HepG2 (cell line): ENCODE data around the gene NATD1. TPM values are rescaled to one million over a fixed set of nuclear protein-coding genes. Genes with fewer than 3 reads are reported as not detected.

Experiments
- ATAC-seq: fragments of 200-7000 bp; cut with Tn5 transposase; 3 replicates; pipeline ENCODE4 v1.9.1; 2020; ENCODE audit warnings: mild to moderate bottlenecking, moderate library complexity
- BruUV-seq: library from RNA; stranded (reverse); fragments of 400-500 nt; replicated peaks from 2 replicates; lab custom pipeline; 2021; lab: Mats Ljungman, UMichigan
- CTCF ChIA-PET: fragments of 300-600 bp; formaldehyde crosslinking; extraction: SDS; loops from one replicate; lab custom pipeline; 2021; ENCODE audit warnings: low total read pairs, inconsistent platforms, low intra/inter-chr PET ratio; lab: Yijun Ruan, JAX
- POLR2A ChIA-PET: fragments of 350-600 bp; sonication (Branson Sonifier 250); formaldehyde crosslinking; loops from one replicate; lab custom pipeline; 2020; ENCODE audit warnings: antibody characterized with exemption, inconsistent platforms; lab: Yijun Ruan, JAX
- DNase-seq: peaks from one replicate; pipeline ENCODE4 v3.0.0-alpha.2; 2015; ENCODE audit warnings: low spot score
- FAIRE-seq: peaks from 3 replicates; lab custom pipeline; 2011; peaks lifted over from hg19 to GRCh38; lab: Jason Lieb, UNC
- H2AFZ ChIP-seq: one replicate; pipeline ENCODE4 v1.6.1; 2011; ENCODE audit warnings: low read length, inconsistent platforms
- H3K27ac ChIP-seq: fragments of 300-600 bp; 3 replicates; pipeline ENCODE4 v1.8.0; 2011; ENCODE audit warnings: mixed run types, mild to moderate bottlenecking, mixed read lengths, low read length, inconsistent platforms; ENCODE audit not compliant: insufficient read depth; ENCODE audit errors: extremely low read length
- H3K27me3 ChIP-seq, 2 experiments: fragments of 200-600 bp in 1 of 2; 2 replicates in 1 of 2; 3 replicates in 1 of 2; pipeline versions ENCODE4 v1.6.0 to v1.8.0; 2011; ENCODE audit warnings: low read length in 2 of 2, mild to moderate bottlenecking in 2 of 2, moderate library complexity in 2 of 2, inconsistent platforms in 1 of 2; ENCODE audit not compliant: insufficient read depth in 2 of 2, control insufficient read depth in 1 of 2
- H3K36me3 ChIP-seq, 2 experiments: fragments of 200-600 bp in 1 of 2; replicated peaks in 1 of 2; 2 replicates in 1 of 2; 3 replicates in 1 of 2; pipeline versions ENCODE4 v1.5.1 to v1.8.0; 2011; ENCODE audit warnings: low read length in 2 of 2, inconsistent platforms in 1 of 2; ENCODE audit not compliant: insufficient read depth in 2 of 2, control insufficient read depth in 1 of 2
- H3K4me1 ChIP-seq: 2 replicates; pipeline ENCODE4 v1.5.1; 2012; ENCODE audit warnings: low read length, inconsistent platforms; ENCODE audit not compliant: insufficient read depth
- H3K4me2 ChIP-seq: 2 replicates; pipeline ENCODE4 v1.6.0; 2011; ENCODE audit warnings: low read depth, low read length, inconsistent platforms
- H3K4me3 ChIP-seq, 3 experiments: fragments of 200-600 bp in 1 of 3; sonication (generic), shearing (Covaris generic) in 1 of 3; replicated peaks in 1 of 3; 2 replicates each; pipeline ENCODE4 v1.5.1; 2011 to 2016; ENCODE audit warnings: low read length in 3 of 3, inconsistent platforms in 2 of 3, low read depth in 2 of 3, mild to moderate bottlenecking in 2 of 3, control low read depth in 1 of 3, mixed read lengths in 1 of 3; ENCODE audit not compliant: insufficient read depth in 1 of 3
- H3K79me2 ChIP-seq: one replicate; pipeline ENCODE4 v1.6.1; 2011; ENCODE audit warnings: low read length, inconsistent platforms; ENCODE audit not compliant: insufficient read depth
- H3K9ac ChIP-seq: 2 replicates; pipeline ENCODE4 v1.6.0; 2011; ENCODE audit warnings: mild to moderate bottlenecking, low read depth, low read length, inconsistent platforms; ENCODE audit not compliant: insufficient read depth
- H3K9me3 ChIP-seq: 2 replicates; pipeline ENCODE4 v1.5.1; 2012; ENCODE audit warnings: mild to moderate bottlenecking, low read length
- H4K20me1 ChIP-seq: 2 replicates; pipeline ENCODE4 v1.6.0; 2011; ENCODE audit warnings: inconsistent platforms, mild to moderate bottlenecking, low read length, moderate library complexity; ENCODE audit not compliant: insufficient read depth
- ZNF121 ChIP-seq: sonication (generic); formaldehyde crosslinking; IDR thresholded peaks from 2 replicates; pipeline ENCODE4 v1.5.0; 2020; ENCODE audit warnings: mild to moderate bottlenecking, missing genetic modification reagents
- ZNF33B ChIP-seq: sonication (generic); formaldehyde crosslinking; IDR thresholded peaks from 2 replicates; pipeline ENCODE4 v1.5.1; 2020; ENCODE audit warnings: mild to moderate bottlenecking, missing genetic modification reagents
- ZNF484 ChIP-seq: sonication (generic); formaldehyde crosslinking; IDR thresholded peaks from 2 replicates; pipeline ENCODE4 v1.5.1; 2020; ENCODE audit warnings: mild to moderate bottlenecking, low read depth, missing genetic modification reagents, borderline replicate concordance
- ZNF556 ChIP-seq: sonication (generic); formaldehyde crosslinking; IDR thresholded peaks from 2 replicates; pipeline ENCODE4 v1.4.0; 2020; ENCODE audit warnings: mild to moderate bottlenecking, missing genetic modification reagents, borderline replicate concordance
- ZNF629 ChIP-seq: sonication (generic); formaldehyde crosslinking; conservative IDR thresholded peaks from 2 replicates; pipeline ENCODE4 v1.5.0; 2020; ENCODE audit warnings: missing genetic modification reagents
- WGBS: methylation state at CpG from one replicate; pipeline ENCODE4 v1.1.6; 2017; ENCODE audit warnings: low lambda C conversion rate; 5-methylcytosine and 5-hydroxymethylcytosine counted together
- in situ Hi-C: cut with HindIII; loops from 2 replicates; pipeline ENCODE4 v1.10.0; 2017; ENCODE audit warnings: low pct_unique_long_range_greater_than_20kb; ENCODE audit not compliant: extremely low pct_ligation_motif_present
- intact Hi-C: fragments of 100-400 bp; cut with micrococcal nuclease; formaldehyde crosslinking; loops from one replicate; pipeline ENCODE4 v1.10.0; 2022; ENCODE audit not compliant: unreplicated experiment
- polyA plus RNA-seq, 8 experiments: library from polyadenylated mRNA; depleted of rRNA in 3 of 8; stranded (reverse) in 7 of 8; unstranded in 1 of 8; fragments of >200 nt; fragmentation: Illumina TruSeq in 4 of 8; extraction: Trizol in 4 of 8; gene quantifications; 2 replicates each; pipeline versions ENCODE4 v1.2.1 to v1.2.3, GENCODE V29; 2011 to 2016; ENCODE audit warnings: low read depth in 4 of 8, missing spikeins in 1 of 8, mixed read lengths in 1 of 8; ENCODE audit not compliant: insufficient read depth in 1 of 8
- total RNA-seq, 5 experiments: library from RNA; depleted of rRNA; stranded (reverse); fragments of >200 nt; fragmentation: Illumina TruSeq; extraction: Trizol; gene quantifications; 2 replicates each; pipeline ENCODE4 v1.2.3, GENCODE V29; 2016; ENCODE audit warnings: low read depth in 1 of 5

Gene NATD1
- total and polyA plus RNA-seq, 2 of the 13 experiments (the other 11 are each of a cell fraction or from before 2014, with no cell fraction given) = 0.31 to 2.3 TPM

- DNase-seq (no peak), ATAC-seq (peak; percentile 47), FAIRE-seq (no peak)
- no TSS peak for BruUV-seq
- no peak overlapping the region for H3K4me2 ChIP-seq
- POLR2A ChIA-PET = no interaction called here
- H3K27me3 ChIP-seq = peaks cover 3 to 39% of the 10 kb centered on the region in 2 experiments; a peak in 4 of 5 replicates
- no peak overlapping the region for H3K27ac ChIP-seq
- H4K20me1 ChIP-seq = peaks cover 6% of the 10 kb centered on the region; the same call in 1 of the 2 replicates
- in situ Hi-C loops (no loop called here), intact Hi-C loops (loop anchor here (5.0 kb wide), 1 partner anchor 37 kb away; no protein-coding TSS in a partner anchor)
- no peaks in the 10 kb centered on the region for H3K9me3 ChIP-seq
- H3K4me1 ChIP-seq = peaks cover 28% of the 10 kb centered on the region
- TF ChIP-seq ZNF33B (CRISPR knock-in tag) = no peak
- no peaks in the 10 kb centered on the region for H3K79me2 ChIP-seq
- 20% methylated on average over 7 of the region's 7 CpGs for WGBS
- no peak overlapping the region for H2AFZ ChIP-seq
- H3K36me3 ChIP-seq = no peaks in the 10 kb centered on the region
- no peak overlapping the region for H3K4me3 ChIP-seq
- no peak overlapping the region for H3K9ac ChIP-seq
- CTCF ChIA-PET = no interaction called here
Observed at GRCh38 chr17:21249920-21250703, 3.1 kb downstream of the NATD1 start.

- Histone ChIP-seq H3K4me3 (no peak overlapping the region), H3K9ac (no peak overlapping the region), H3K9me3 (no peaks in the 10 kb centered on the region), H2AFZ (no peak overlapping the region), H3K79me2 (no peaks in the 10 kb centered on the region), H3K36me3 (no peaks in the 10 kb centered on the region), H3K27me3 (peaks cover 3 to 38% of the 10 kb centered on the region in 2 experiments; a peak in 4 of 5 replicates), H3K4me2 (no peak overlapping the region), H3K27ac (no peak overlapping the region), H4K20me1 (peaks cover 6% of the 10 kb centered on the region; the same call in 1 of the 2 replicates), H3K4me1 (peaks cover 28% of the 10 kb centered on the region)
- no TSS peak for BruUV-seq
- DNase-seq (no peak), ATAC-seq (no peak), FAIRE-seq (no peak)
- in situ Hi-C loops = no loop called here
- intact Hi-C loops = no loop called here
- CTCF ChIA-PET = no interaction called here
- no peak for TF ChIP-seq ZNF556 (CRISPR knock-in tag)
- no peak for TF ChIP-seq ZNF484 (CRISPR knock-in tag)
- TF ChIP-seq ZNF629 (CRISPR knock-in tag) = peak; percentile 61
- TF ChIP-seq ZNF121 (CRISPR knock-in tag) = no peak
- POLR2A ChIA-PET = no interaction called here
- 33% methylated on average over 8 of the region's 12 CpGs for WGBS
Observed at GRCh38 chr17:21249086-21249795, 4.0 kb downstream of the NATD1 start.
